OCI-LY7 (cell line): Measurements from ENCODE around the gene FBXL14. TPM values are rescaled to one million over a fixed set of nuclear protein-coding genes. Genes with fewer than 3 reads are reported as not detected.

Source experiments
- BruUV-seq: library from RNA; stranded (reverse); fragments of 400-500 nt; replicated peaks from 2 replicates; lab custom pipeline; 2021; lab: Mats Ljungman, UMichigan
- CTCF ChIA-PET: fragments of 300-600 bp; sonication (Branson Sonifier 250); formaldehyde crosslinking; loops from one replicate; lab custom pipeline; 2022; ENCODE audit warnings: antibody characterized with exemption; ENCODE audit not compliant: unreplicated experiment; lab: Charles Lee
- POLR2A ChIA-PET: fragments of 300-600 bp; sonication (Branson Sonifier 250); formaldehyde crosslinking; loops from one replicate; lab custom pipeline; 2022; ENCODE audit warnings: antibody characterized with exemption; lab: Charles Lee
- DNase-seq: peaks from one replicate; pipeline ENCODE4 v3.0.0-alpha.2; 2015; ENCODE audit warnings: low spot score
- H2AFZ ChIP-seq: fragments of 200-600 bp; sonication (generic), shearing (Covaris generic); 2 replicates; pipeline ENCODE4 v1.6.1; 2014; ENCODE audit warnings: mild to moderate bottlenecking, antibody characterized with exemption, low read length, moderate library complexity
- H3K27ac ChIP-seq: fragments of 200-600 bp; sonication (generic); 2 replicates; pipeline ENCODE4 v1.5.1; 2014; ENCODE audit warnings: mixed run types, low read depth, mild to moderate bottlenecking, moderate library complexity, low read length, inconsistent platforms; ENCODE audit not compliant: poor library complexity, severe bottlenecking
- H3K36me3 ChIP-seq: fragments of 200-600 bp; sonication (generic); 2 replicates; pipeline ENCODE4 v1.6.1; 2014; ENCODE audit warnings: mild to moderate bottlenecking, antibody characterized with exemption, low read length, moderate library complexity, mixed read lengths; ENCODE audit not compliant: insufficient read depth
- H3K4me1 ChIP-seq: fragments of 200-600 bp; sonication (generic); 2 replicates; pipeline ENCODE4 v1.5.1; 2014; ENCODE audit warnings: mild to moderate bottlenecking, low read length; ENCODE audit not compliant: insufficient read depth, poor library complexity, severe bottlenecking
- H3K4me2 ChIP-seq: fragments of 200-600 bp; sonication (generic); 2 replicates; pipeline ENCODE4 v1.6.1; 2014; ENCODE audit warnings: mild to moderate bottlenecking, low read length
- H3K4me3 ChIP-seq: fragments of 200-600 bp; sonication (generic); 2 replicates; pipeline ENCODE4 v1.5.1; 2014; ENCODE audit warnings: mild to moderate bottlenecking, low read depth, low read length; ENCODE audit not compliant: poor library complexity, severe bottlenecking
- H3K79me2 ChIP-seq: fragments of 200-600 bp; sonication (generic); 2 replicates; pipeline ENCODE4 v1.6.1; 2016; ENCODE audit warnings: low read depth, mild to moderate bottlenecking, low read length, moderate library complexity, mixed read lengths; ENCODE audit not compliant: insufficient read depth
- H3K9me2 ChIP-seq: fragments of 200-600 bp; sonication (generic); 2 replicates; pipeline ENCODE4 v1.6.1; 2016; ENCODE audit warnings: mild to moderate bottlenecking, low read length, mixed read lengths; ENCODE audit not compliant: insufficient read depth
- H3K9me3 ChIP-seq: fragments of 200-600 bp; sonication (generic); 2 replicates; pipeline ENCODE4 v1.6.1; 2014; ENCODE audit warnings: mild to moderate bottlenecking, mixed run types, low read length, mixed read lengths
- H4K20me1 ChIP-seq: fragments of 200-600 bp; sonication (generic); 2 replicates; pipeline ENCODE4 v1.6.1; 2014; ENCODE audit warnings: mild to moderate bottlenecking, antibody characterized with exemption, low read length, moderate library complexity, mixed read lengths; ENCODE audit not compliant: insufficient read depth
- CTCF ChIP-seq: fragments of 200-600 bp; sonication (generic); conservative IDR thresholded peaks from 2 replicates; pipeline ENCODE4 v1.5.1; 2014; ENCODE audit warnings: mild to moderate bottlenecking, antibody characterized with exemption, low read length, moderate library complexity, mixed read lengths
- EZH2phosphoT487 ChIP-seq: fragments of 200-600 bp; sonication (generic); IDR thresholded peaks from 2 replicates; pipeline ENCODE4 v1.6.1; 2018; ENCODE audit warnings: low read depth, borderline replicate concordance, mild to moderate bottlenecking, mixed run types, antibody characterized with exemption, low read length, moderate library complexity, mixed read lengths
- intact Hi-C: fragments of 100-400 bp; cut with micrococcal nuclease; formaldehyde crosslinking; loops from one replicate; pipeline ENCODE4 v1.10.0; 2022; ENCODE audit not compliant: unreplicated experiment
- total RNA-seq, 2 experiments: library from RNA; depleted of rRNA in 1 of 2; stranded (reverse); fragments of >200 nt in 1 of 2; shearing (Covaris generic) in 1 of 2; gene quantifications; 2 replicates each; pipeline ENCODE4 v1.2.3, GENCODE V29; 2014 to 2022

The FBXL14 gene
- total RNA-seq, 2 experiments from 2014 or later: 33.4 to 45.5 TPM

- Histone ChIP-seq H3K4me2 (peak overlapping the region; percentile 89), H3K4me3 (peak overlapping the region; percentile 68), H3K9me3 (no peaks in the 10 kb centered on the region), H3K27ac (peak overlapping the region; percentile 10), H2AFZ (0 out of 2 replicates have a peak overlapping the region, but pooled peaks have one; percentile 36), H3K4me1 (peaks cover 52% of the 10 kb centered on the region), H3K36me3 (no peaks in the 10 kb centered on the region), H4K20me1 (no peaks in the 10 kb centered on the region), H3K79me2 (peaks cover 14% of the 10 kb centered on the region), H3K9me2 (no peaks in the 10 kb centered on the region)
- ChIA-PET POLR2A (no interaction called here), CTCF (no interaction called here)
- no peak for TF ChIP-seq CTCF
- TF ChIP-seq EZH2phosphoT487: no peak
- no TSS peak for BruUV-seq
- intact Hi-C loops: no loop called here
- peak; percentile 51 for DNase-seq
These were observed 63.2 kb downstream of the FBXL14 start for GRCh38 chr12:1531153-1531653.

- DNase-seq: peak; percentile 52
- peak overlapping the region; percentile 89 for H3K4me2 ChIP-seq
- H3K9me2 ChIP-seq: no peaks in the 10 kb centered on the region
- intact Hi-C loops: no loop called here
- CTCF ChIA-PET: no interaction called here
- peak overlapping the region; percentile 68 for H3K4me3 ChIP-seq
- TF ChIP-seq CTCF (no peak), EZH2phosphoT487 (no peak)
- no peaks in the 10 kb centered on the region for H4K20me1 ChIP-seq
- H3K79me2 ChIP-seq: peaks cover 14% of the 10 kb centered on the region
- no peaks in the 10 kb centered on the region for H3K36me3 ChIP-seq
- H3K27ac ChIP-seq: no peak overlapping the region
- H3K9me3 ChIP-seq: no peaks in the 10 kb centered on the region
- BruUV-seq: no TSS peak
- peaks cover 55% of the 10 kb centered on the region for H3K4me1 ChIP-seq
- H2AFZ ChIP-seq: no peak overlapping the region
- POLR2A ChIA-PET: no interaction called here
These were observed 63.7 kb downstream of the FBXL14 start for GRCh38 chr12:1530592-1531152.

- Histone ChIP-seq H3K4me2 (peak overlapping the region; percentile 52), H3K79me2 (peaks cover 14% of the 10 kb centered on the region)
- intact Hi-C loops: no loop called here
These were observed 64.4 kb downstream of the FBXL14 start for GRCh38 chr12:1529862-1530591.

More at GRCh38 chr12:1529862-1530591, 64.4 kb downstream of the FBXL14 start:
- ChIA-PET POLR2A (no interaction called here), CTCF (no interaction called here)
- H3K27ac ChIP-seq: no peak overlapping the region
- H3K9me3 ChIP-seq: no peaks in the 10 kb centered on the region
- BruUV-seq: no TSS peak
- H3K36me3 ChIP-seq: no peaks in the 10 kb centered on the region
- peak; percentile 44 for DNase-seq
- TF ChIP-seq CTCF (no peak), EZH2phosphoT487 (no peak)
- H4K20me1 ChIP-seq: no peaks in the 10 kb centered on the region
- H3K4me3 ChIP-seq: peak overlapping the region; percentile 64
- no peaks in the 10 kb centered on the region for H3K9me2 ChIP-seq
- H3K4me1 ChIP-seq: peaks cover 55% of the 10 kb centered on the region
- H2AFZ ChIP-seq: no peak overlapping the region
